Neural progenitor cell (in vitro differentiated cells): Measurements from ENCODE around the gene KIF26B.

Experiments
- EZH2 ChIP-seq: fragments of 200-600 bp; sonication (generic); IDR thresholded peaks from 2 replicates; pipeline ENCODE4 v1.6.1; 2017; ENCODE audit warnings: antibody characterized with exemption, mild to moderate bottlenecking, moderate library complexity
- EZH2phosphoT487 ChIP-seq: fragments of 200-600 bp; sonication (generic); IDR thresholded peaks from 2 replicates; pipeline ENCODE4 v1.6.1; 2017; ENCODE audit warnings: antibody characterized with exemption
- TF ChIP-seq, protein P1 (sequence below): fragments of 200-600 bp; sonication (generic); IDR thresholded peaks from 2 replicates; pipeline ENCODE4 v1.5.1; 2017; ENCODE audit warnings: antibody characterized with exemption, mild to moderate bottlenecking

DNA sequence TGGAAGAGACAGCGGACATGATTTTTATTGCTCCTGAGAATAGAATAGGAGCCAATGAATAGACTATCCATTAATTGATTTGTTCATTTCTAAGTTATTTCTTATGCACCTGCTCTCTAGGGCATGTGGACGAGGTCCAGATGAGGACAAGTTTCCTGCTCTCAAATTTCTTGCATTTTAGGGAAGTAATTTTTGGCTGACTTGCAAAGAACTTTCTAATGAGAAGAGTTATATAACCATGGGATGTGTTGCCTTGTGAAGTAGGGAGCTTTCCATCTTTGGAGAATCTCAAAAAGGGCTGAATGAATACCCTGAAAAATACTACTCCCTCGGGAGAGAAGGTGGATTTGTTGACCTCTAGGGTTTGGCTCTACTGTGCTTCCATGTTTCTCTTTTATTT is 243.0 kb downstream of the KIF26B start:
- TF ChIP-seq, protein P1, sequence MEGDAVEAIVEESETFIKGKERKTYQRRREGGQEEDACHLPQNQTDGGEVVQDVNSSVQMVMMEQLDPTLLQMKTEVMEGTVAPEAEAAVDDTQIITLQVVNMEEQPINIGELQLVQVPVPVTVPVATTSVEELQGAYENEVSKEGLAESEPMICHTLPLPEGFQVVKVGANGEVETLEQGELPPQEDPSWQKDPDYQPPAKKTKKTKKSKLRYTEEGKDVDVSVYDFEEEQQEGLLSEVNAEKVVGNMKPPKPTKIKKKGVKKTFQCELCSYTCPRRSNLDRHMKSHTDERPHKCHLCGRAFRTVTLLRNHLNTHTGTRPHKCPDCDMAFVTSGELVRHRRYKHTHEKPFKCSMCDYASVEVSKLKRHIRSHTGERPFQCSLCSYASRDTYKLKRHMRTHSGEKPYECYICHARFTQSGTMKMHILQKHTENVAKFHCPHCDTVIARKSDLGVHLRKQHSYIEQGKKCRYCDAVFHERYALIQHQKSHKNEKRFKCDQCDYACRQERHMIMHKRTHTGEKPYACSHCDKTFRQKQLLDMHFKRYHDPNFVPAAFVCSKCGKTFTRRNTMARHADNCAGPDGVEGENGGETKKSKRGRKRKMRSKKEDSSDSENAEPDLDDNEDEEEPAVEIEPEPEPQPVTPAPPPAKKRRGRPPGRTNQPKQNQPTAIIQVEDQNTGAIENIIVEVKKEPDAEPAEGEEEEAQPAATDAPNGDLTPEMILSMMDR: no peak
- TF ChIP-seq EZH2: no peak
- TF ChIP-seq EZH2phosphoT487: no peak
